ENCODE measurements around the gene LRP1-AS.
"Not testable (repeated sequence)": the region's sequence is repeated elsewhere in the genome, so short reads cannot be mapped to it uniquely, and the experiment has no call there.

LRP1-AS gene

DNA sequence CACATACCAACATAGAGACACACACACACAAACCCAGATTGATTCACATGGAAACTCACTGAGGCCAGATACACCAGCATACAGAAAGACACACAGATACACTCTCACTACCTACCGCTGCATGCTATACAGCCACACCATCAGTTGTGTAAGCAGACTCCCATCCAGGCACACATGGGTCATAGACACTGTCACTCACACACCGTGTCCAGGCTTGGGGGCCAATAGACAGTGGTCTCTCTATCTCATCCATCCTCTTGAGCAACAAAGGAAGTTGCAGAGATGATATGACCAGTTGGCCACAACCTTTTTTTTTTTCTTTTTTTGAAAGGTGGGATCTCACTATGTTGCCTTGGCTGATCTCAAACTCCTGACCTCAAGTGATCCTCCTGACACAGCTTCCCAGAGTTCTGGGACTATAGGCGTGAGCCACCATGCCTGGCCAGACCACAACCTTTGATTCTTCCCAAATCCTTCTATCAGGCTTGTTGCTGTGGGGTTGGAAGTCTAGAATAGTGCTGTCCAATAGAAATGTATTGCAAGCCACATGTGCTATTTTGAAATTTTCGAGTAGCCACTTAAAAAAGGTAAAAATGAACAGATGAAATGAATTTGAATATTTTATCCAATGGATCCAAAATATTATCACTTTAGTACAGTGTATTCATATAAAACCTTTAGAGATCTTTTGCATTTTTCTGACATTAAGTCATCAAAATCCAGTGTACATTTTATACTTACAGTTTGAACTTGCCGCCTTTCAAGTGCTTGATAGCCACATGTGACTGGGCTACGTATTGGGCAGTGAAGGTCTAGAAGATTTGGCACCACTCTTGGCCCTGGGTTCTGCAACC is 7.4 kb downstream of the LRP1-AS start:
- no peak for DNase-seq (ENCODE audit: low spot score)

DNA sequence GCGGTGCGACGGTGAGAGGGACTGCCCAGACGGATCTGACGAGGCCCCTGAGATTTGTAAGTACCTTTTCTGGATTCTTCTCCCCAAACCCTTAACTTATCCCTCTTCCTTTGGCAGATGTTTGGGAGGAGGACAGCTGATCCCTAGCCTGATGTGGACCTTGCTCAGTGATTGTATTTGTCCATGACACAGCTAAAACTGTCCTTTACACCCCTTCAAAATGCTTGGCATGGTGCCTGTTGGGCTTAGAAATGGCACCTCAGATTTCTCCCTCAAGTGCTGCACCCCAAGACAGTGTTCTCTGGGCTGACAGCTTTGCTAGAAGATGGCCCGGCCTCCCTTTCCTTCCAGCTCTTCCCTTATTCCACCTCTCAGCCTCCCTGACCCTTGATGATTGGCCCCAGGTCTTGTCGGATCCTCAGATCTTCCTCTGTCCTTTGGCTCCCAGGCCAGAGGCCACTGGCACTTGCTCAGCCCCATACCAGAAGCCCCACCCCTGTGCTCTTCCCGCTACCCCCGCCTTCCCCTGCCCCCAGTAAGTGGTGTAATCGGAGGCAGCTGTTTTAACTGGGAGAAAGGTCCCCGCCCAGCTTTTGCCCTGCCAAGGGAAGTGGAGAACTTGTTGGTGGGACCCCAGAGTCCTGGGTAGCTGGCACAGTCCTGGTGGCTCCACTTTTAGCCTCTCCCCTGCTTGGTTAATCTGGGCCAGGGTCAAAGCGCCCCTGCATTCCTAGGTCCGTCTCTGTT is 8.7 kb downstream of the LRP1-AS start:
- DNase-seq (ENCODE audit: low spot score), result no peak

DNA sequence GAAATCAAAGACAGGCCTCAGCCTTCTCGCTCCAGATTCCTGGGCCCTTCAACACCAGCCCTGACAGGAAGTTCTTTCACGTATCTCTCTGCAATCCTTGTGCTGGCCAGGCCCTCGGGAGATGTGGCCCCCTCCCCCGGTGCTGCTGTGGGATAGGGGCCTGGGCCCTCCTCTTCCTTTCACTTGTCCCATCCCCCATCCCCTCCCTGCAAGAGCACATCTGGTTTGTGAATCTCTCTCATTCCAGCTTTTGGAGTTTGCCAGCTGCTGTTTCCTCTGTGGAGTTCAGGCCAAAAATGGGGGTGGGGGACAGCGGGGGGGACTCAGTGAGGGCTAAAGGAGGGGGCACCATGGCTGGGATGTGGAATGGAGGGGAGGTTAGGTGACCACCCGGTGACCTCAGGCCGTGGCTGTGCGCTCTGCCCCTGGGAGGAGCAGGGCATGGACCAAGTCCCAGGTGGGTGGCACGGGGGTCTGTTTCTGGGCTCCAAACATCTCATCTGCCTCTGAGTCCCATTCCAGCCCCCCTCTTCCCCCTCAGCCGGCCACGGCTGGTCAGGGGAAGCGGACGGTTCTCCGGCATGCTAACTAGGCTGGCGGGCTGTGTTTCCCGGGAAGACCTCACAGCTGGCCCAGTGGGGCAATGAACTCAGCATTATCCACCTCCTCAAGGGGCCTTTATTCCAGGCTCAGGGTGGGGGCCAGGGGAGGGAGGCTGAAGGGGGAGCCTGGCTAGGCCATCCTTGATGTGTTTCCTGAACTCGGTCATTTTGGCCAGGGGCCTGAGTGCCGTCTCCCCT is 11.7 kb downstream of the LRP1-AS start:
- DNase-seq (ENCODE audit: low spot score), result peak; percentile 80

DNA sequence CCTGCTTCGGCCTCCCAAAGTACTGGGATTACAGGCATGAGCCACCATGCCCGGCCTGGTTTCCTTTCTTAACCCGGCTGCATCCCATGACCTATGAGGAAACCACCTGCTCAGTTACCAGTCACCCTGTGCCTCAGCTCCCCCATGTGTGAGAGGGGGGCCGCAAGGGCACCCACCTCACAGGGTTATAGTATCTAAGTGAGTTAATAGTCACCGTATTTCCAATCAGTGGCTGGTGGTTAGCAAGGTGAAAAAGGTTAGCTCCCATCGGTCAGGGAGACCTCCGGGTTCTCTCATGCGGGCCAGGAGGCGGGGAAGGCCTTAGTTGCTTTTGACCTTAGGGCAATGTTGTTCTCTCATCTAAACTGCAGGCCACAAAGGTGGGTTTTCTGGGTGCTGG is 12.5 kb downstream of the LRP1-AS start:
- peak; percentile 60 for DNase-seq (ENCODE audit: low spot score)

- no peak for DNase-seq (ENCODE audit: low spot score)
These were observed 13.5 kb downstream of the LRP1-AS start for GRCh38 chr12:57133916-57134315.

GRCh38 chr12:57133013-57133569 is 14.3 kb downstream of the LRP1-AS start:
- no peak for DNase-seq (ENCODE audit: low spot score)

GRCh38 chr12:57131896-57132744 is 15.3 kb downstream of the LRP1-AS start:
- no peak for DNase-seq (ENCODE audit: low spot score)

- no peak for DNase-seq (ENCODE audit: low spot score)
These were observed 16.5 kb downstream of the LRP1-AS start for GRCh38 chr12:57130941-57131340.

DNA sequence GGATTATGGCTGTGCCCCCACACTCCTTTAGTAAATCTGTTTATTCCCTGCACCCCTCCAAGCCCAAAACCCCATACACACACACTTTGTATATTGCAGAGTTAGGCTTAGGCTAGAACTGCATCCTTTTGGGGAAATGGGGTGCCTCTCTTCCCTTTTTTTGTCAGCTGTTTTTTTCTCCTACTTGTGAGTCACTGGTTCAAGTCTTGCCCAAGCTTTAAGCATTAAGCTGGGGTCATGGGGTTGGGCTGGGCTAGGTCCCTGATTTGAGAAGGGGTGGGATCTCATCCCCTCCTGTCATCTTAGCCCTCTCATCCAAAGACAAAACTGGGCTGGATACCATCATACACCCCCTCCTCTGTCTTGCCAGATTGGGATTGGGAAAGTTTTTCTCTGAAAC is 17.5 kb downstream of the LRP1-AS start:
- DNase-seq (ENCODE audit: low spot score), result no peak

- peak; percentile 67 for DNase-seq (ENCODE audit: low spot score)
These were observed 18.0 kb downstream of the LRP1-AS start for GRCh38 chr12:57129321-57129842.

- peak; percentile 78 for DNase-seq (ENCODE audit: low spot score)
These were observed 18.7 kb downstream of the LRP1-AS start for GRCh38 chr12:57128519-57129247.

DNA sequence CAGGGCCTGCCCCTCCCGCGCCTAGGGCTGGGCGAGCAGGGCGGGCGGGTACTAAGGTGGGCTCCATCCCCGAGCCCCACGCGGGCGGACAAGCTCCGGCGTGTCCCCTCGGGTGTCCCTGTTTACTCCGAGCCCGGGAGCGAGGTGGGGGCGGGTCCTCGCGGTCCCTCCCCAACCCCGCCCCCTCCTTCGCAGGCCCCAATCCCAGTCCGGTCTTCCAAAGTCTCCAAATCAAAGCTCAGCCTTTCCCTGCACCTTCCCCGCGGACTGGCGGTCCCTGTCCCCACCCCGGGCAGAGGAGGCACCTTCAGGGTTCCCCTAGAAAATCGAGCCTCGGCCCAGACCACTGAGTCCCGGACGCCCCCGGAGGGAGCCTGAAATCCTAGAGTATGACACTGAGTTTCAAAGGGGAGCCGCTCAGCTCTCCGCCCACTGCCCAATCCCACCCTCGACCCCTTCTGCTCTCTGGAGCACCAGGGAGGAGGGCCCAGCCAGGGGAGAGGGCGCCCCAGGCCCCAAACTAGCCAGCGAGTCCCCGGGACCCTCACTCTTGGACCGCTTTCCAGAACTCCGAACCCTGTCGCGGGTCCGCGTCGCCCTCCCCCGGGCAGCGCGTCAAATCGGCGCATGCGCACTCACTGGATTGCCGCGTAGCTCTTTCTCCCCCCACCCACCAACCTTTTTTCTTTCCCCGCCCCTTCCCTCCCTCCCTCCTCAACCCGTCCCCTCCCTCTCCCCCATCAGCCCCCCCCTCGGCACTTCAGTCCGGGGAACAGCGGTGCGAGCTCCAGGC is 19.5 kb downstream of the LRP1-AS start, which contains the start of gene LRP1:
TSS of gene LRP1 (plus strand) at position 758 of the 793 bp plus-strand sequence. CDS start 482 bp downstream, outside the sequence.
- DNase-seq (ENCODE audit: low spot score), result peak; percentile 93

DNA sequence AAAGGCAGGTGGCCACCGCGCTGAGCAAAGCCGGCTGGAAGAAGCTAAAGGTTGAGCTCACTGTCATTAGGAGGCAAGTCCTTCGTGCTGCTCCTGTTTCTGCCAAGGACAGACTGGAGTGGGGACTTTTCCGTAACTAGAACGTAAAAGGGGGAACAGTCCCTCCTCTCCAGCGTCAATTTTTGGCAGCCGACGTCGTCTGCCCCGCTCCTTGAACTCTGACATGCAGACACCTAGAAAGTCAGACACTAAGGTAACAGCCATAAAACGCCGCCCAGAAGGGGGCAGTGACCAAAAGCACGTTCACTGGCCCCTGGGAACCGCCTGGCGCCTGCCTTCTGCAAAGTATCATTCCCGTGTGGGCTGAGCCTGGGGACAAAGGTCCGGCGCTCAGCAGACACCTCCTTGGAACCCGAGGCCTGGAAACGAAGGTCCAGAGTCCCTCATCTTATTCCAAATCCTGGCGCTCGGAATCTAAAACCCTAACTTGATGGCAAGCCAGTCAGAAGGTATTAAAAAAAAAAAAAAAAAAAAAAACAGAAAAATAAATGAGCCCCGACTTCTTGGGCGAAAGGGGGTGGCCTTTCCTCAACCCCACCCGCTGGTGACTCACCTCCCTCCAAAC is 20.2 kb downstream of the LRP1-AS start:
- DNase-seq (ENCODE audit: low spot score), result peak; percentile 87

DNA sequence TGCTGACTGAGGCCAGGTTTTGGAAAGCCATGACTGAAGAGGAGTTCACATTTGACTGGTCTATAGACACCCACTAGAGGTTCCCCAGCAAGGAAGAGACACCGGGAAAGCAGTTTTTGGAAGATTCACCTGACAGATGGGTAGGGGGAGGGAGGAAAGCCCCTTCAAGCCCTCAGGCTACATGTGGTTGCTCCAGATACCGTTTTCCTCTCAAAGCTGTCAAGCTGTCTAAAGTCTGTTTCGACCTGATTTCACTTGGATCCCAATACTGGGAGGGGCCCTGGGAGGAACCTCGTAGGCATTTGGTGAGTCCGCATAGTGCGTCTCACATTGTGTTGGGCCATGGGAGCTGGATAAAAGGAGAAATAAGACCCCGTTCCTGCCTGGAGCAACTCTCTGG is 20.9 kb downstream of the LRP1-AS start:
- DNase-seq (ENCODE audit: low spot score), result no peak

GRCh38 chr12:57126061-57126460 is 21.4 kb downstream of the LRP1-AS start:
- no peak for DNase-seq (ENCODE audit: low spot score)

DNA sequence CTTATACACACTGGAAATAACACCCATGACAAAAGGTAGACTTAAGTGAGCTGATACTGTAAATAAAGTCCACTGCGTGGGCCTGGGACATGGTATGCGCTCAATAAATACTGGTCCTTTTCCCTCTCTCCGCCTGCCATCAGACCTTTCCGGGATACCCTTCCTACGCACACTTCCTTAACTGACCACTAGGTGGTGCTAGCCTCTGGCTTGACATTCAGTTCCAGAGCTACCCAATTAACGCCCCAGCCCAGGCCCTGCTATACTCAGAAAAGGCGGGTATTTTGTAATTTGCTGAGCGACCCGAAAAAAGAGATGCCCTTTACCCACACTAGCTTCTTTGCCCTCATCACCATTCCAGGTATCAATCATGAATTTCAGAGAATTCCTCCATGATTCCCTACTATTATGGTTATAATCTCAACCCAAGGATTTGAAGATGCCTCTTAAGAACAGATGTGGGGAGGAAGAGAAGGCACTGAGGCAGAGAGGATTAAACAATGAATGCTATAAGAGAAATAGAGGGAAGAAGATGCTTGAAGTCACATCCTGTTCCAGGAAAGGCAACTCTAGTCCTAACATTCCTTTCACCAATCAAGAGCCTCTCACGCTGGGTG is 23.1 kb downstream of the LRP1-AS start:
- peak; percentile 83 for DNase-seq (ENCODE audit: low spot score)

- no peak for DNase-seq (ENCODE audit: low spot score)
These were observed 23.6 kb downstream of the LRP1-AS start for GRCh38 chr12:57123813-57124212.

DNA sequence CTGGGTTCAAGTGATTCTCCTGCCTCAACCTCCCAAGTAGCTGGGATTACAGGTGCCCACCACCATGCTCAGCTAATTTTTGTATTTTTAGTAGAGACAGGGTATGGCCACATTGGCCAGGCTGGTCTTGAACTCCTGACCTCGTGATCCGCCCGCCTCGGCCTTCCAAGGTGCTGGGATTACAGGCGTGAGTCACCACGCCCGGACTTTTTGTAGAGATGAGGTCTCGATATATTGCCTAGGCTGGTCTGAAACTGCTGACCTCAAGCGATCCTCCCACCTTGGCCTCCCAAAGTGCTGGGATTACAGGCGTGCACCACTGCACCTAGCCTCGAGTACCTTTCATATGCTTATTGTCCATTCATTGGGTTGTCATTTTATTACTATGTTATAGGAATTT is 26.7 kb downstream of the LRP1-AS start:
- not testable (repeated sequence) for DNase-seq (ENCODE audit: low spot score)

All from ecto neural progenitor cell (in vitro differentiated cells).